ENCODE measurements around the gene CARD9. TPM values are rescaled to one million over a fixed set of nuclear protein-coding genes. Genes with fewer than 3 reads are reported as not detected.

Gene CARD9
- total RNA-seq, 1 experiment from 2014 or later = 1.7 TPM

DNA sequence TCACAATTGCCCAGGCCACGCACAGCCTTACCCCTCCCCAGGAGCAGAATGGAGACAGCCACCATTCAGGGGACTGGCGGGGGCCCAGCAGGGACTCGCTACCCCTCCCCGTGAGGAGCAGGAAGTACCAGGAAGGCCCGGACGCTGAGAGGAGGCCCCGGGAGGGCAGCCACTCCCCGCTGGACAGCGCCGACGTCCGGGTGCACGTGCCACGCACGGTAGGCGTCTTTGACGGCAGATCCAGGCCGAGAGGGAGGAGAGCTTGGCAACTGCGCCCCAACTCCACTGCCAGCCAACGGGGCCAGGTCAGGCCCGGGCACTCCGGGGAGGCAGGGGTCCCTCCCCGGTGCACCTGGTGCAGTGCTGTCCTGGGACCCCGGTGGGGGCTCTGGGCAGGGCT is 23.9 kb downstream of the CARD9 start:
- H3K4me3 ChIP-seq (ENCODE audit: low read depth in 2 of 2, low read length in 2 of 2) = no peak overlapping the region
- no peaks in the 10 kb centered on the region for H3K36me3 ChIP-seq (ENCODE audit: control insufficient read depth, insufficient read depth, low read length)
- no peak overlapping the region for H3K27ac ChIP-seq (ENCODE audit: low read length)
- ChIA-PET POLR2A (no interaction called here), CTCF (no interaction called here)
- TF ChIP-seq TCF7L2 (IDR thresholded peaks at IDR 0.05; ENCODE audit: low read depth, low read length) (no peak), POLR2AphosphoS5 (IDR thresholded peaks at IDR 0.05; ENCODE audit: low read depth, low read length) (no peak), SIN3A (IDR thresholded peaks at IDR 0.05; ENCODE audit: borderline replicate concordance, insufficient read depth, low read depth, low read length) (no peak)
- TF ChIP-seq, protein P1, sequence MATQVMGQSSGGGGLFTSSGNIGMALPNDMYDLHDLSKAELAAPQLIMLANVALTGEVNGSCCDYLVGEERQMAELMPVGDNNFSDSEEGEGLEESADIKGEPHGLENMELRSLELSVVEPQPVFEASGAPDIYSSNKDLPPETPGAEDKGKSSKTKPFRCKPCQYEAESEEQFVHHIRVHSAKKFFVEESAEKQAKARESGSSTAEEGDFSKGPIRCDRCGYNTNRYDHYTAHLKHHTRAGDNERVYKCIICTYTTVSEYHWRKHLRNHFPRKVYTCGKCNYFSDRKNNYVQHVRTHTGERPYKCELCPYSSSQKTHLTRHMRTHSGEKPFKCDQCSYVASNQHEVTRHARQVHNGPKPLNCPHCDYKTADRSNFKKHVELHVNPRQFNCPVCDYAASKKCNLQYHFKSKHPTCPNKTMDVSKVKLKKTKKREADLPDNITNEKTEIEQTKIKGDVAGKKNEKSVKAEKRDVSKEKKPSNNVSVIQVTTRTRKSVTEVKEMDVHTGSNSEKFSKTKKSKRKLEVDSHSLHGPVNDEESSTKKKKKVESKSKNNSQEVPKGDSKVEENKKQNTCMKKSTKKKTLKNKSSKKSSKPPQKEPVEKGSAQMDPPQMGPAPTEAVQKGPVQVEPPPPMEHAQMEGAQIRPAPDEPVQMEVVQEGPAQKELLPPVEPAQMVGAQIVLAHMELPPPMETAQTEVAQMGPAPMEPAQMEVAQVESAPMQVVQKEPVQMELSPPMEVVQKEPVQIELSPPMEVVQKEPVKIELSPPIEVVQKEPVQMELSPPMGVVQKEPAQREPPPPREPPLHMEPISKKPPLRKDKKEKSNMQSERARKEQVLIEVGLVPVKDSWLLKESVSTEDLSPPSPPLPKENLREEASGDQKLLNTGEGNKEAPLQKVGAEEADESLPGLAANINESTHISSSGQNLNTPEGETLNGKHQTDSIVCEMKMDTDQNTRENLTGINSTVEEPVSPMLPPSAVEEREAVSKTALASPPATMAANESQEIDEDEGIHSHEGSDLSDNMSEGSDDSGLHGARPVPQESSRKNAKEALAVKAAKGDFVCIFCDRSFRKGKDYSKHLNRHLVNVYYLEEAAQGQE (IDR thresholded peaks at IDR 0.05; ENCODE audit: insufficient read depth in 1 of 2, low read depth in 2 of 2, low read length in 1 of 2) = no peak
- TF ChIP-seq, protein P2, sequence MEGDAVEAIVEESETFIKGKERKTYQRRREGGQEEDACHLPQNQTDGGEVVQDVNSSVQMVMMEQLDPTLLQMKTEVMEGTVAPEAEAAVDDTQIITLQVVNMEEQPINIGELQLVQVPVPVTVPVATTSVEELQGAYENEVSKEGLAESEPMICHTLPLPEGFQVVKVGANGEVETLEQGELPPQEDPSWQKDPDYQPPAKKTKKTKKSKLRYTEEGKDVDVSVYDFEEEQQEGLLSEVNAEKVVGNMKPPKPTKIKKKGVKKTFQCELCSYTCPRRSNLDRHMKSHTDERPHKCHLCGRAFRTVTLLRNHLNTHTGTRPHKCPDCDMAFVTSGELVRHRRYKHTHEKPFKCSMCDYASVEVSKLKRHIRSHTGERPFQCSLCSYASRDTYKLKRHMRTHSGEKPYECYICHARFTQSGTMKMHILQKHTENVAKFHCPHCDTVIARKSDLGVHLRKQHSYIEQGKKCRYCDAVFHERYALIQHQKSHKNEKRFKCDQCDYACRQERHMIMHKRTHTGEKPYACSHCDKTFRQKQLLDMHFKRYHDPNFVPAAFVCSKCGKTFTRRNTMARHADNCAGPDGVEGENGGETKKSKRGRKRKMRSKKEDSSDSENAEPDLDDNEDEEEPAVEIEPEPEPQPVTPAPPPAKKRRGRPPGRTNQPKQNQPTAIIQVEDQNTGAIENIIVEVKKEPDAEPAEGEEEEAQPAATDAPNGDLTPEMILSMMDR (IDR thresholded peaks at IDR 0.05) = no peak
- H3K4me1 ChIP-seq (ENCODE audit: control insufficient read depth, insufficient read depth, low read length) = peaks cover 15% of the 10 kb centered on the region
- H3K9me3 ChIP-seq (ENCODE audit: control insufficient read depth, insufficient read depth, low read depth, low read length) = no peaks in the 10 kb centered on the region
- DNase-seq (ENCODE audit: low read depth, low spot score) (no peak), ATAC-seq (no peak)
- intact Hi-C loops (cut with micrococcal nuclease; ENCODE audit: unreplicated experiment) (no loop called here), in situ Hi-C loops (cut with HindIII; ENCODE audit: low pct_unique_long_range_greater_than_20kb, low sequenced_read_pairs) (no loop called here)
- H3K27me3 ChIP-seq (ENCODE audit: control insufficient read depth, insufficient read depth, low read length) = no peaks in the 10 kb centered on the region
- no TSS peak for BruUV-seq (replicated peaks)

DNA sequence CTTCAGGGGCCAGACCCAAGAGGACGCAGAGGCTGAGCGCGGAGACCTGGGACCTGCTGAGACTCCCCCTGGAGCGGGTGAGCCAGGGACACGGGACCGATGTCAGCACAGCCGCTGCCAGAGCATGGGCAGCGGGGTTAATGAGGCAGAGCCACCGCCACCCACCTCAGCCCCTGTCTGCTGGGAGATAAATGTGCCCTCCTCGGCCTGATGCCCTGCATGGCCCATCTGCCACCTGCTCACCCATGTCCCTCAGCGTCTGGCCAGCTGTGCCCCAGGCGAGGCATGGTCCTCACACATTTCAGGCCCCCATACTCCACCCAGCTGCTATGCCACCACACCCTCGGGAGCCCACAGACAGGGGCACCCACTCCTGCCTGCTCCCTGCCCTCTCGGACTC is 24.8 kb downstream of the CARD9 start:
- Histone ChIP-seq H3K9me3 (ENCODE audit: control insufficient read depth, insufficient read depth, low read depth, low read length) (no peaks in the 10 kb centered on the region), H3K36me3 (ENCODE audit: control insufficient read depth, insufficient read depth, low read length) (no peaks in the 10 kb centered on the region), H3K4me1 (ENCODE audit: control insufficient read depth, insufficient read depth, low read length) (peaks cover 7% of the 10 kb centered on the region), H3K4me3 (ENCODE audit: low read depth in 2 of 2, low read length in 2 of 2) (no peak overlapping the region), H3K27ac (ENCODE audit: low read length) (no peak overlapping the region), H3K27me3 (ENCODE audit: control insufficient read depth, insufficient read depth, low read length) (no peaks in the 10 kb centered on the region)
- ChIA-PET POLR2A (no interaction called here), CTCF (no interaction called here)
- no peak for ATAC-seq
- DNase-seq (ENCODE audit: low read depth, low spot score) = no peak
- TF ChIP-seq POLR2AphosphoS5 (IDR thresholded peaks at IDR 0.05; ENCODE audit: low read depth, low read length) (no peak), SIN3A (IDR thresholded peaks at IDR 0.05; ENCODE audit: borderline replicate concordance, insufficient read depth, low read depth, low read length) (no peak), TCF7L2 (IDR thresholded peaks at IDR 0.05; ENCODE audit: low read depth, low read length) (no peak)
- TF ChIP-seq, protein P1 (IDR thresholded peaks at IDR 0.05; ENCODE audit: insufficient read depth in 1 of 2, low read depth in 2 of 2, low read length in 1 of 2) = no peak
- TF ChIP-seq, protein P2 (IDR thresholded peaks at IDR 0.05) = no peak
- in situ Hi-C loops (cut with HindIII; ENCODE audit: low pct_unique_long_range_greater_than_20kb, low sequenced_read_pairs) (no loop called here), intact Hi-C loops (cut with micrococcal nuclease; ENCODE audit: unreplicated experiment) (no loop called here)
- BruUV-seq (replicated peaks) = no TSS peak
